ENCODE data around the gene CAMP.

- TF ChIP-seq POLR2AphosphoS5 (IDR thresholded peaks at IDR 0.05) = no peak
- TF ChIP-seq, protein P1, sequence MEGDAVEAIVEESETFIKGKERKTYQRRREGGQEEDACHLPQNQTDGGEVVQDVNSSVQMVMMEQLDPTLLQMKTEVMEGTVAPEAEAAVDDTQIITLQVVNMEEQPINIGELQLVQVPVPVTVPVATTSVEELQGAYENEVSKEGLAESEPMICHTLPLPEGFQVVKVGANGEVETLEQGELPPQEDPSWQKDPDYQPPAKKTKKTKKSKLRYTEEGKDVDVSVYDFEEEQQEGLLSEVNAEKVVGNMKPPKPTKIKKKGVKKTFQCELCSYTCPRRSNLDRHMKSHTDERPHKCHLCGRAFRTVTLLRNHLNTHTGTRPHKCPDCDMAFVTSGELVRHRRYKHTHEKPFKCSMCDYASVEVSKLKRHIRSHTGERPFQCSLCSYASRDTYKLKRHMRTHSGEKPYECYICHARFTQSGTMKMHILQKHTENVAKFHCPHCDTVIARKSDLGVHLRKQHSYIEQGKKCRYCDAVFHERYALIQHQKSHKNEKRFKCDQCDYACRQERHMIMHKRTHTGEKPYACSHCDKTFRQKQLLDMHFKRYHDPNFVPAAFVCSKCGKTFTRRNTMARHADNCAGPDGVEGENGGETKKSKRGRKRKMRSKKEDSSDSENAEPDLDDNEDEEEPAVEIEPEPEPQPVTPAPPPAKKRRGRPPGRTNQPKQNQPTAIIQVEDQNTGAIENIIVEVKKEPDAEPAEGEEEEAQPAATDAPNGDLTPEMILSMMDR (IDR thresholded peaks at IDR 0.05) = no peak
Measured at GRCh38 chr3:48270306-48270705, 47.0 kb downstream of the CAMP start.
